Testis (tissue), 3 donors: ENCODE results near the gene NOS3. TPM values are rescaled to one million over a fixed set of nuclear protein-coding genes. Genes with fewer than 3 reads are reported as not detected.
A peak's percentile ranks its signal among the peaks of the same experiment; 100 is the strongest.

Experiments
- DNase-seq: peaks from one replicate; pipeline ENCODE4 v3.0.0-alpha.2; 2019
- H3K27ac ChIP-seq, 2 donors: fragments of 200-600 bp; sonication (generic); one replicate each; pipeline ENCODE4 v1.5.1; 2019
- H3K27me3 ChIP-seq: fragments of 200-600 bp; sonication (generic); one replicate; pipeline ENCODE4 v1.5.1; 2019
- H3K36me3 ChIP-seq: fragments of 200-600 bp; sonication (generic); one replicate; pipeline ENCODE4 v1.5.1; 2017; ENCODE audit warnings: low read depth; ENCODE audit errors: missing control alignments
- H3K4me1 ChIP-seq: fragments of 200-600 bp; sonication (generic); one replicate; pipeline ENCODE4 v1.5.1; 2019
- H3K4me3 ChIP-seq, 2 donors: fragments of 200-600 bp; sonication (generic); one replicate each; pipeline ENCODE4 v1.5.1; 2017 to 2019
- H3K9me3 ChIP-seq: fragments of 200-600 bp; sonication (generic); one replicate; pipeline ENCODE4 v1.5.1; 2017
- CTCF ChIP-seq, 3 experiments: fragments of 450-650 bp in 2 of 3; fragments of 200-600 bp in 1 of 3; sonication (generic) in 1 of 3; IDR thresholded peaks; one replicate each; pipeline ENCODE4 v1.5.1; 2016 to 2019; ENCODE audit warnings: antibody characterized with exemption in 3 of 3, mild to moderate bottlenecking in 2 of 3, moderate library complexity in 1 of 3
- POLR2A ChIP-seq: fragments of 450-650 bp; IDR thresholded peaks from one replicate; pipeline ENCODE4 v1.6.1; 2017; ENCODE audit warnings: antibody characterized with exemption, mild to moderate bottlenecking, moderate library complexity
- WGBS, 2 donors: methylation state at CpG; one replicate each; pipeline ENCODE4 v1.1.5; 2018; 5-methylcytosine and 5-hydroxymethylcytosine counted together
- intact Hi-C: fragments of 100-400 bp; cut with DNase I; formaldehyde crosslinking; loops from one replicate; pipeline ENCODE4 v1.15.1; 2023; ENCODE audit warnings: low total_unique reads
- polyA plus RNA-seq: library from polyadenylated mRNA; stranded (reverse); fragments of 350-450 nt; fragmentation: Illumina TruSeq; extraction: RNeasy Lipid Tissue Mini Kit (QIAGEN cat#74804); gene quantifications from one replicate; pipeline ENCODE4 v1.2.3, GENCODE V29; 2014; ENCODE audit warnings: low read depth, low replicate concordance; ENCODE audit not compliant: insufficient read depth
- total RNA-seq, 2 donors: library from RNA; depleted of rRNA; stranded (reverse); fragments of >200 nt; gene quantifications; one replicate each; pipeline ENCODE4 v1.2.3, GENCODE V29; 2016

NOS3 gene
- total and polyA plus RNA-seq, 3 donors from 2014 or later: 19.5 to 36.6 (median 25.0) TPM

- Histone ChIP-seq H3K27me3 (no peaks in the 10 kb centered on the region), H3K27ac (peak overlapping the region in 1 of 2 donors; percentile 14), H3K4me3 (no peak overlapping the region), H3K4me1 (peaks cover 84% of the 10 kb centered on the region), H3K9me3 (no peaks in the 10 kb centered on the region), H3K36me3 (no peaks in the 10 kb centered on the region)
- WGBS, 2 donors: 94 to 100% methylated on average over 1 of the region's 1 CpG
- intact Hi-C loops: no loop called here
- DNase-seq: no peak
- TF ChIP-seq CTCF (IDR thresholded peaks at IDR 0.05): no peak
- no peak for TF ChIP-seq POLR2A
These were observed 24.8 kb upstream of the NOS3 start for GRCh38 chr7:150966002-150966401.

GRCh38 chr7:150967349-150967748 lies 23.5 kb upstream of the NOS3 start:
- Histone ChIP-seq H3K4me1 (peaks cover 88% of the 10 kb centered on the region), H3K27ac (peak overlapping the region in 1 of 2 donors; percentile 54), H3K27me3 (no peaks in the 10 kb centered on the region), H3K36me3 (no peaks in the 10 kb centered on the region), H3K9me3 (no peaks in the 10 kb centered on the region), H3K4me3 (no peak overlapping the region)
- intact Hi-C loops: no loop called here
- no peak for TF ChIP-seq CTCF (IDR thresholded peaks at IDR 0.05)
- TF ChIP-seq POLR2A: no peak
- WGBS, 2 donors: 43 to 47% methylated on average over 6 of the region's 6 CpGs
- no peak for DNase-seq

- H3K4me1 ChIP-seq: peaks cover 82% of the 10 kb centered on the region
- 81 to 84% methylated on average over 15 of the region's 15 CpGs for WGBS, 2 donors
- TF ChIP-seq POLR2A: no peak
- TF ChIP-seq CTCF (IDR thresholded peaks at IDR 0.05): no peak
- H3K27ac ChIP-seq: no peak overlapping the region
- no peak for DNase-seq
- no peaks in the 10 kb centered on the region for H3K27me3 ChIP-seq
- H3K9me3 ChIP-seq: no peaks in the 10 kb centered on the region
- H3K4me3 ChIP-seq: no peak overlapping the region
- intact Hi-C loops: no loop called here
- H3K36me3 ChIP-seq: no peaks in the 10 kb centered on the region
These were observed 22.6 kb upstream of the NOS3 start for GRCh38 chr7:150968056-150968733.

- Histone ChIP-seq H3K4me1 (peaks cover 80% of the 10 kb centered on the region), H3K27ac (peak overlapping the region in 1 of 2 donors; percentile 24), H3K9me3 (no peaks in the 10 kb centered on the region), H3K36me3 (no peaks in the 10 kb centered on the region), H3K4me3 (no peak overlapping the region), H3K27me3 (no peaks in the 10 kb centered on the region)
- intact Hi-C loops: no loop called here
- WGBS, 2 donors: 48 to 53% methylated on average over 8 to 16 of the region's 16 CpGs
- DNase-seq: no peak
- TF ChIP-seq CTCF (IDR thresholded peaks at IDR 0.05) (no peak), POLR2A (no peak)
These were observed 22.0 kb upstream of the NOS3 start for GRCh38 chr7:150968734-150969372.
